NCI-H1694 treated with DMSO at 0.1 percent for 48 hours (cell line): Measurements from ENCODE around the gene DNAH2.
"Not testable (repeated sequence)": the region's sequence is repeated elsewhere in the genome, so short reads cannot be mapped to it uniquely, and the experiment has no call there.

Source experiments
- DNase-seq: peaks from one replicate; lab custom pipeline; 2025; lab: John Stamatoyannopoulos, UW

DNAH2 gene

GRCh38 chr17:7851438-7852261 lies 134.1 kb downstream of the DNAH2 start:
- peak; percentile 86 for DNase-seq

- DNase-seq: no peak
Measured at GRCh38 chr17:7852262-7852670, 134.7 kb downstream of the DNAH2 start.

GRCh38 chr17:7852919-7853690 lies 135.6 kb downstream of the DNAH2 start:
- no peak for DNase-seq

GRCh38 chr17:7853691-7854038 lies 136.1 kb downstream of the DNAH2 start:
- no peak for DNase-seq

- DNase-seq: no peak
Measured at GRCh38 chr17:7854078-7854777, 136.7 kb downstream of the DNAH2 start.

GRCh38 chr17:7854851-7855659 lies 137.5 kb downstream of the DNAH2 start, which contains the start of gene TMEM88:
TMEM88 (plus strand) TSS chr17:7855066; CDS start chr17:7855075, 9 bp downstream.
- DNase-seq: no peak

- DNase-seq: no peak
Measured at GRCh38 chr17:7855660-7856010, 138.1 kb downstream of the DNAH2 start.

GRCh38 chr17:7856011-7856810 lies 138.7 kb downstream of the DNAH2 start:
- no peak for DNase-seq

GRCh38 chr17:7856811-7857712 lies 139.5 kb downstream of the DNAH2 start, which contains the start of gene NAA38:
NAA38 (minus strand) TSS chr17:7857559; CDS start chr17:7857463, 96 bp downstream.
- peak; percentile 99 for DNase-seq

GRCh38 chr17:7857713-7858521 lies 140.4 kb downstream of the DNAH2 start, which contains the start of gene CYB5D1:
CYB5D1 (plus strand) TSS chr17:7858003; CDS start chr17:7858135, 132 bp downstream.
- DNase-seq: peak; percentile 98

GRCh38 chr17:7858522-7858810 lies 140.9 kb downstream of the DNAH2 start:
- DNase-seq: no peak

GRCh38 chr17:7859028-7859427 lies 141.5 kb downstream of the DNAH2 start:
- DNase-seq: no peak

- peak; percentile 71 for DNase-seq
Measured at GRCh38 chr17:7862692-7863437, 145.3 kb downstream of the DNAH2 start.

GRCh38 chr17:7864384-7864783 lies 146.8 kb downstream of the DNAH2 start:
- DNase-seq: not testable (repeated sequence)

- no peak for DNase-seq
Measured at GRCh38 chr17:7864995-7865650, 147.6 kb downstream of the DNAH2 start.

GRCh38 chr17:7867881-7868329 lies 150.4 kb downstream of the DNAH2 start:
- DNase-seq: no peak

GRCh38 chr17:7873051-7873450 lies 155.5 kb downstream of the DNAH2 start:
- DNase-seq: no peak
